Right lobe of liver (tissue), 6 donors: ENCODE measurements around the gene MACROD1. TPM values are rescaled to one million over a fixed set of nuclear protein-coding genes. Genes with fewer than 3 reads are reported as not detected.

Experiments
- ATAC-seq, 4 donors: fragments of 200-7000 bp; cut with Tn5 transposase; one replicate each; pipeline ENCODE4 v1.9.1; 2020; ENCODE audit warnings: mild to moderate bottlenecking in 4 of 4, moderate library complexity in 4 of 4
- DNase-seq, 3 donors: peaks; one replicate each; pipeline ENCODE4 v3.0.0-alpha.2; 2020
- H3K27ac ChIP-seq, 3 donors: fragments of 200-600 bp; one replicate each; pipeline ENCODE4 v1.8.0; 2022
- H3K27me3 ChIP-seq, 2 donors: fragments of 200-600 bp; one replicate each; pipeline ENCODE4 v1.8.0; 2022
- H3K36me3 ChIP-seq, 4 donors: fragments of 200-600 bp; sonication (generic) in 1 of 4; one replicate each; pipeline versions ENCODE4 v1.5.1 to v1.8.0; 2017 to 2022; ENCODE audit warnings: control low read depth in 1 of 4
- H3K4me1 ChIP-seq, 4 donors: fragments of 200-600 bp; sonication (generic) in 1 of 4; one replicate each; pipeline versions ENCODE4 v1.5.1 to v1.8.0; 2017 to 2022; ENCODE audit warnings: control low read depth in 1 of 4
- H3K4me3 ChIP-seq, 3 donors: fragments of 200-600 bp; one replicate each; pipeline ENCODE4 v1.8.0; 2022
- H3K9me3 ChIP-seq, 4 donors: fragments of 200-600 bp; sonication (generic) in 1 of 4; one replicate each; pipeline versions ENCODE4 v1.5.1 to v1.8.0; 2017 to 2022; ENCODE audit warnings: control low read depth in 1 of 4
- CTCF ChIP-seq, 4 donors: fragments of 200-600 bp in 3 of 4; fragments of 450-650 bp in 1 of 4; IDR thresholded peaks; one replicate each; pipeline versions ENCODE4 v1.5.1 to v1.8.0; 2016 to 2022; ENCODE audit warnings: antibody characterized with exemption in 4 of 4, mild to moderate bottlenecking in 2 of 4
- POLR2A ChIP-seq: fragments of 450-650 bp; IDR thresholded peaks from one replicate; pipeline ENCODE4 v1.6.1; 2017; ENCODE audit warnings: antibody characterized with exemption, mild to moderate bottlenecking
- WGBS: methylation state at CpG from one replicate; pipeline ENCODE4 v1.1.6; 2018; ENCODE audit warnings: low coverage, low lambda C conversion rate; ENCODE audit not compliant: insufficient coverage; ENCODE audit errors: missing lambda C conversion rate; 5-methylcytosine and 5-hydroxymethylcytosine counted together
- intact Hi-C, 2 donors: fragments of 100-400 bp; cut with DNase I; formaldehyde crosslinking; loops; one replicate each; pipeline versions ENCODE4 v1.11.2 to v1.14.1; 2022
- total RNA-seq, 6 experiments: library from RNA; depleted of rRNA in 2 of 6; stranded (reverse); fragments of >200 nt in 2 of 6; fragmentation: NEBNext Ultra II Directional in 3 of 6; extraction: Animal tissue kit (Norgen Biotek cat#: 25700) in 3 of 6; gene quantifications; one replicate each; pipeline versions ENCODE4 v1.1.0 to v1.2.4, GENCODE V29; 2016 to 2023
- donor health status: DM: no; HTN: yes; CAD: no.
- donor health status: DM: no; HTN: no; CAD: no.
- donor health status: DM: no; HTN: no; CAD: no.
- donor health status: DM: no; HTN: yes; CAD: no.
- donor health status: DM: no; HTN: yes; CAD: no.

Gene MACROD1
- total RNA-seq, 6 experiments from 2014 or later = 12.3 to 219 (median 27.8) TPM

- Histone ChIP-seq H3K9me3 (no peaks in the 10 kb centered on the region), H3K27me3 (no peaks in the 10 kb centered on the region), H3K4me3 (no peak overlapping the region), H3K4me1 (peaks cover 0 to 12% (median 5%) of the 10 kb centered on the region in 4 donors), H3K27ac (no peak overlapping the region), H3K36me3 (peaks cover 0 to 3% (median 0%) of the 10 kb centered on the region in 4 donors)
- peak; percentile 50 to 64 (median 60) for ATAC-seq
- DNase-seq = peak in 1 of 3 donors; percentile 49
- intact Hi-C loops = no loop called here
- TF ChIP-seq CTCF (IDR thresholded peaks at IDR 0.05) (peak; percentile 49 to 74 (median 64)), POLR2A (no peak)
- WGBS = 92% methylated on average over 7 of the region's 22 CpGs
Measured at GRCh38 chr11:64146036-64146955, 19.6 kb downstream of the MACROD1 start.

- Histone ChIP-seq H3K4me3 (no peak overlapping the region), H3K27ac (no peak overlapping the region), H3K9me3 (no peaks in the 10 kb centered on the region), H3K27me3 (no peaks in the 10 kb centered on the region), H3K4me1 (no peaks in the 10 kb centered on the region), H3K36me3 (peaks cover 0 to 3% (median 0%) of the 10 kb centered on the region in 4 donors)
- WGBS = 93% methylated on average over 26 of the region's 41 CpGs
- intact Hi-C loops = no loop called here
- ATAC-seq (no peak), DNase-seq (no peak)
- TF ChIP-seq POLR2A (no peak), CTCF (IDR thresholded peaks at IDR 0.05) (no peak)
Measured at GRCh38 chr11:64144587-64145472, 21.1 kb downstream of the MACROD1 start.

GRCh38 chr11:64141081-64141783, 24.7 kb downstream of the MACROD1 start:
- H3K27ac ChIP-seq = no peak overlapping the region
- H3K4me1 ChIP-seq = no peaks in the 10 kb centered on the region
- DNase-seq = no peak
- intact Hi-C loops = no loop called here
- TF ChIP-seq CTCF (IDR thresholded peaks at IDR 0.05) (no peak), POLR2A (no peak)
- H3K4me3 ChIP-seq = no peak overlapping the region
- no peak for ATAC-seq
- H3K27me3 ChIP-seq = no peaks in the 10 kb centered on the region
- H3K36me3 ChIP-seq = no peaks in the 10 kb centered on the region
- no peaks in the 10 kb centered on the region for H3K9me3 ChIP-seq
- 89% methylated on average over 3 of the region's 21 CpGs for WGBS

DNA sequence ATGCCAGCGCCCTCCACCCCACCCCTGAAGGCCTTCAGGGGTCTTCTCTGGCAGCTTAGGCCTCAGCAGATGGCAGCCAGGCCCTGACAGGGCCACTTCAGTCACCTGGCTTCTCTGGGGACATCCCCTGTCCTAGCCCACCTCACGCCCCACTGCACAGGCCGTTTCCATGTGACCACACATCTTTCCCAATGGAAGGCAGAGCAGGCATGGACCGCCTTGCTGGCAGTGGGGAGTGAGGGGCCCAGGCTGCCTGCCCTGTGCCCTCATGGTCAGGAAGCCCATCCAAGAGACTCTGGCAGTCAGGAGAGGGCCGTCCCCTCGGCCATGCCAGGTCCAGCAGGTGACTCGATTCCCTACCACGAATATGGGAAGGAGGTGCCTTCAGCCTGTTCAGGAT, 25.8 kb downstream of the MACROD1 start:
- Histone ChIP-seq H3K4me1 (no peaks in the 10 kb centered on the region), H3K27me3 (no peaks in the 10 kb centered on the region), H3K27ac (no peak overlapping the region), H3K36me3 (no peaks in the 10 kb centered on the region), H3K4me3 (no peak overlapping the region), H3K9me3 (no peaks in the 10 kb centered on the region)
- TF ChIP-seq POLR2A (no peak), CTCF (IDR thresholded peaks at IDR 0.05) (no peak)
- DNase-seq (no peak), ATAC-seq (no peak)
- no CpG with 5 or more reads among the region's 8 CpGs for WGBS
- intact Hi-C loops = no loop called here
